Endothelial cell of umbilical vein (primary cell): ENCODE measurements around the gene KAT6B. TPM values are rescaled to one million over a fixed set of nuclear protein-coding genes. Genes with fewer than 3 reads are reported as not detected.

Experiments used
- BruUV-seq: library from RNA; stranded (reverse); fragments of 400-500 nt; replicated peaks from 2 replicates; lab custom pipeline; 2021; lab: Mats Ljungman, UMichigan
- CTCF ChIA-PET: fragments of 300-600, 350-600 bp; sonication (Branson Sonifier 250); formaldehyde crosslinking; loops from one replicate; lab custom pipeline; 2021; ENCODE audit warnings: antibody characterized with exemption, inconsistent platforms; lab: Charles Lee
- POLR2A ChIA-PET: fragments of 300-600, 350-600 bp; sonication (Branson Sonifier 250); formaldehyde crosslinking; loops from one replicate; lab custom pipeline; 2021; ENCODE audit warnings: antibody characterized with exemption, inconsistent platforms; lab: Charles Lee
- DNase-seq: peaks from one replicate; pipeline ENCODE4 v3.0.0-alpha.2; 2011; ENCODE audit warnings: low read depth, low spot score
- FAIRE-seq: peaks from 2 replicates; lab custom pipeline; 2011; peaks lifted over from hg19 to GRCh38; lab: Jason Lieb, UNC
- H2AFZ ChIP-seq: 2 replicates; pipeline ENCODE4 v1.6.0; 2012; ENCODE audit warnings: low read depth, low read length, control low read depth, inconsistent platforms
- H3K27ac ChIP-seq: 2 replicates; pipeline ENCODE4 v1.5.1; 2011; ENCODE audit warnings: low read depth, mild to moderate bottlenecking, control low read depth, low read length, moderate library complexity; ENCODE audit not compliant: insufficient read depth
- H3K27me3 ChIP-seq, 2 experiments: 2 replicates each; pipeline versions ENCODE4 v1.6.0 to v1.6.1; 2011; ENCODE audit warnings: low read length in 2 of 2, mixed read lengths in 1 of 2; ENCODE audit not compliant: control insufficient read depth in 2 of 2, insufficient read depth in 2 of 2
- H3K36me3 ChIP-seq, 2 experiments: 2 replicates in 1 of 2; 3 replicates in 1 of 2; pipeline ENCODE4 v1.5.1; 2011; ENCODE audit warnings: low read length in 2 of 2, mild to moderate bottlenecking in 1 of 2, moderate library complexity in 1 of 2; ENCODE audit not compliant: control insufficient read depth in 2 of 2, insufficient read depth in 2 of 2; ENCODE audit errors: extremely low read depth in 1 of 2
- H3K4me1 ChIP-seq: 3 replicates; pipeline ENCODE4 v1.5.1; 2011; ENCODE audit warnings: mild to moderate bottlenecking, low read length; ENCODE audit not compliant: control insufficient read depth, insufficient read depth; ENCODE audit errors: extremely low read depth
- H3K4me2 ChIP-seq: 2 replicates; pipeline ENCODE4 v1.6.1; 2011; ENCODE audit warnings: low read length, control low read depth, mixed read lengths; ENCODE audit not compliant: insufficient read depth
- H3K4me3 ChIP-seq, 3 experiments: fragments of 200-600 bp in 1 of 3; sonication (generic), shearing (Covaris generic) in 1 of 3; replicated peaks in 1 of 3; 2 replicates each; pipeline ENCODE4 v1.5.1; 2011 to 2016; ENCODE audit warnings: control low read depth in 3 of 3, low read length in 3 of 3, mild to moderate bottlenecking in 2 of 3, inconsistent platforms in 1 of 3, low read depth in 1 of 3, moderate library complexity in 1 of 3; ENCODE audit not compliant: insufficient read depth in 1 of 3
- H3K79me2 ChIP-seq: 2 replicates; pipeline ENCODE4 v1.6.0; 2012; ENCODE audit warnings: low read length, inconsistent platforms; ENCODE audit not compliant: control insufficient read depth, insufficient read depth
- H3K9ac ChIP-seq: replicated peaks from 2 replicates; pipeline ENCODE3; 2011; ENCODE audit warnings: low read length, control low read depth; ENCODE audit not compliant: insufficient read depth; ENCODE audit errors: extremely low read depth
- H3K9me1 ChIP-seq: replicated peaks from 3 replicates; pipeline ENCODE4 v1.6.0; 2011; ENCODE audit warnings: mild to moderate bottlenecking, low read length; ENCODE audit not compliant: control insufficient read depth, insufficient read depth; ENCODE audit errors: extremely low read depth
- H3K9me3 ChIP-seq: replicated peaks from 2 replicates; pipeline ENCODE4 v1.5.1; 2012; ENCODE audit warnings: low read length, inconsistent platforms; ENCODE audit not compliant: control insufficient read depth, insufficient read depth
- H4K20me1 ChIP-seq: replicated peaks from 2 replicates; pipeline ENCODE3; 2011; ENCODE audit warnings: mild to moderate bottlenecking, low read length; ENCODE audit not compliant: control insufficient read depth, insufficient read depth; ENCODE audit errors: extremely low read depth
- EZH2 ChIP-seq: IDR thresholded peaks from 2 replicates; pipeline ENCODE4 v1.6.1; 2012; ENCODE audit warnings: borderline replicate concordance, low read depth, mild to moderate bottlenecking, moderate library complexity, low read length, inconsistent platforms; ENCODE audit not compliant: severe bottlenecking
- FOS ChIP-seq: IDR thresholded peaks from 2 replicates; pipeline ENCODE4 v1.6.1; 2011; ENCODE audit warnings: mild to moderate bottlenecking, low read length, moderate library complexity, borderline replicate concordance; ENCODE audit not compliant: insufficient read depth
- GATA2 ChIP-seq: IDR thresholded peaks from 2 replicates; pipeline ENCODE4 v1.7.0; 2011; ENCODE audit warnings: low read depth, mild to moderate bottlenecking, moderate library complexity, mixed read lengths, low read length; ENCODE audit not compliant: insufficient read length, insufficient read depth
- JUN ChIP-seq: IDR thresholded peaks from 2 replicates; pipeline ENCODE4 v1.6.1; 2011; ENCODE audit warnings: borderline replicate concordance, low read depth; ENCODE audit not compliant: insufficient read length, insufficient read depth
- MYC ChIP-seq: IDR thresholded peaks from one replicate; pipeline ENCODE4 v1.6.1; 2011; ENCODE audit warnings: mild to moderate bottlenecking, low read depth, low read length
- POLR2A ChIP-seq: IDR thresholded peaks from 2 replicates; pipeline ENCODE4 v1.6.1; 2012; ENCODE audit warnings: low read depth, mild to moderate bottlenecking, control low read depth, low read length
- POLR2AphosphoS5 ChIP-seq: IDR thresholded peaks from 2 replicates; pipeline ENCODE4 v1.6.1; 2012; ENCODE audit warnings: low read depth, mild to moderate bottlenecking, control low read depth, low read length, moderate library complexity; ENCODE audit not compliant: insufficient read depth
- dilution Hi-C: fragments of 300-500 bp; cut with MboI; formaldehyde crosslinking; loops from one replicate; pipeline ENCODE4 v1.15.0; 2019; ENCODE audit warnings: low sequenced_read_pairs; ENCODE audit not compliant: extremely low pct_ligation_motif_present
- intact Hi-C: fragments of 100-400 bp; cut with micrococcal nuclease; formaldehyde crosslinking; loops from one replicate; pipeline ENCODE4 v1.10.0; 2022
- polyA plus RNA-seq, 4 experiments: library from polyadenylated mRNA; depleted of rRNA in 3 of 4; stranded (reverse) in 3 of 4; unstranded in 1 of 4; fragments of >200 nt; gene quantifications; 2 replicates each; pipeline versions ENCODE4 v1.2.1 to v1.2.3, GENCODE V29; 2011 to 2012; ENCODE audit warnings: missing spikeins in 1 of 4
- total RNA-seq: library from RNA; stranded (reverse); gene quantifications from 2 replicates; pipeline ENCODE4 v1.2.3, GENCODE V29; 2021
- TF ChIP-seq, protein P1 (sequence below): IDR thresholded peaks from 2 replicates; pipeline ENCODE4 v1.6.1; 2011; ENCODE audit not compliant: insufficient read depth, insufficient read length
- TF ChIP-seq, protein P2 (sequence below), 2 donors: IDR thresholded peaks; 1 replicate in 1 of 2; 2 replicates in 1 of 2; pipeline ENCODE4 v1.5.1; 2011; ENCODE audit warnings: low read length in 2 of 2, mild to moderate bottlenecking in 2 of 2, moderate library complexity in 2 of 2, control low read depth in 1 of 2, inconsistent platforms in 1 of 2, low read depth in 1 of 2; ENCODE audit not compliant: insufficient read depth in 1 of 2; ENCODE audit errors: extremely low read depth in 1 of 2

KAT6B gene
- total and polyA plus RNA-seq, 2 donors (not counting 3 experiments of a cell fraction or from before 2014, with no cell fraction given): 4.5 to 17.0 TPM

DNA sequence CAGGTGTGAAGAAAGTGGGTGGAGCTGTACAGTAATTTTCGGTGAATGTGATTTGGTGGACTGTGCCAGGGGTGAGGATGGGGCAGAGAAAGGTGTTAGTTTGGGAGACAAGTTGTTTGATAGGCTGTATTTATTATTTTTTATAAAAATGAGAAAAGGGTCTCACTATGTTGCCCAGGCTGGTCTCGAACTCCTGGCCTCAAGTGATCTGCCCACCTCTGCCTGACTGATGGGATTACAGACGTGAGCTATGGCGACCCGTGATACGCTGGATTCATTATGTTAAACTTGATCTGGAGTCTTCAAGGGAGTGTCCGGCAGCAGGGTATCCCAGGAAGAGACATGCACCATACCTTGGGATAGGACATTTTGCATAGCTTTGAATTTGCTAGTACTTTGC lies 1.3 kb downstream of the KAT6B start:
- dilution Hi-C loops: no loop called here
- Histone ChIP-seq H3K9me1 (no peaks in the 10 kb centered on the region), H3K79me2 (peaks cover 5% of the 10 kb centered on the region), H3K27me3 (no peaks in the 10 kb centered on the region), H3K4me2 (peak overlapping the region; percentile 9), H3K4me3 (peak overlapping the region in 1 of 3 experiments; percentile 20), H3K9ac (no peak overlapping the region), H3K4me1 (no peaks in the 10 kb centered on the region), H3K9me3 (no peaks in the 10 kb centered on the region), H2AFZ (no peak overlapping the region), H4K20me1 (no peaks in the 10 kb centered on the region), H3K27ac (no peak overlapping the region), H3K36me3 (no peaks in the 10 kb centered on the region)
- BruUV-seq: no TSS peak
- TF ChIP-seq JUN (no peak), EZH2 (no peak), POLR2A (no peak), FOS (no peak), GATA2 (no peak), POLR2AphosphoS5 (no peak), MYC (no peak)
- TF ChIP-seq, protein P1, sequence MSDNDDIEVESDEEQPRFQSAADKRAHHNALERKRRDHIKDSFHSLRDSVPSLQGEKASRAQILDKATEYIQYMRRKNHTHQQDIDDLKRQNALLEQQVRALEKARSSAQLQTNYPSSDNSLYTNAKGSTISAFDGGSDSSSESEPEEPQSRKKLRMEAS: no peak
- TF ChIP-seq, protein P2, sequence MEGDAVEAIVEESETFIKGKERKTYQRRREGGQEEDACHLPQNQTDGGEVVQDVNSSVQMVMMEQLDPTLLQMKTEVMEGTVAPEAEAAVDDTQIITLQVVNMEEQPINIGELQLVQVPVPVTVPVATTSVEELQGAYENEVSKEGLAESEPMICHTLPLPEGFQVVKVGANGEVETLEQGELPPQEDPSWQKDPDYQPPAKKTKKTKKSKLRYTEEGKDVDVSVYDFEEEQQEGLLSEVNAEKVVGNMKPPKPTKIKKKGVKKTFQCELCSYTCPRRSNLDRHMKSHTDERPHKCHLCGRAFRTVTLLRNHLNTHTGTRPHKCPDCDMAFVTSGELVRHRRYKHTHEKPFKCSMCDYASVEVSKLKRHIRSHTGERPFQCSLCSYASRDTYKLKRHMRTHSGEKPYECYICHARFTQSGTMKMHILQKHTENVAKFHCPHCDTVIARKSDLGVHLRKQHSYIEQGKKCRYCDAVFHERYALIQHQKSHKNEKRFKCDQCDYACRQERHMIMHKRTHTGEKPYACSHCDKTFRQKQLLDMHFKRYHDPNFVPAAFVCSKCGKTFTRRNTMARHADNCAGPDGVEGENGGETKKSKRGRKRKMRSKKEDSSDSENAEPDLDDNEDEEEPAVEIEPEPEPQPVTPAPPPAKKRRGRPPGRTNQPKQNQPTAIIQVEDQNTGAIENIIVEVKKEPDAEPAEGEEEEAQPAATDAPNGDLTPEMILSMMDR (IDR thresholded peaks at IDR 0.05; ENCODE audit: extremely low read depth in 1 of 2, insufficient read depth in 1 of 2, low read depth in 1 of 2, low read length in 2 of 2): no peak
- ChIA-PET CTCF (no interaction called here), POLR2A (no interaction called here)
- no peak for DNase-seq
- intact Hi-C loops: loop anchor here (5.0 kb wide), 2 partner anchors 285 to 400 kb away; partner anchors contain the start of gene SAMD8
- no peak for FAIRE-seq
